Measurements from ENCODE around the gene RXRA.

The RXRA gene

GRCh38 chr9:134437403-134438194 is 111.3 kb downstream of the RXRA start:
- Histone ChIP-seq H3K27me3 (ENCODE audit: insufficient read depth, poor library complexity, severe bottlenecking) (no peaks in the 10 kb centered on the region), H3K4me3 (replicated peaks; ENCODE audit: insufficient read depth, low read length) (no peak overlapping the region), H3K27ac (replicated peaks) (no peak overlapping the region)
- TF ChIP-seq REST (IDR thresholded peaks at IDR 0.05; ENCODE audit: insufficient replicate concordance, low read depth): no peak
- TF ChIP-seq GABPA (IDR thresholded peaks at IDR 0.05; ENCODE audit: low read depth): no peak
- TF ChIP-seq SPI1 (IDR thresholded peaks at IDR 0.05; ENCODE audit: borderline replicate concordance, low read depth): no peak
- no peak for TF ChIP-seq POLR2AphosphoS5 (IDR thresholded peaks at IDR 0.05; ENCODE audit: low read depth)
- no peak for TF ChIP-seq CTCF (IDR thresholded peaks at IDR 0.05; ENCODE audit: insufficient read depth, low read length)
- no peak for DNase-seq (ENCODE audit: low read depth in 1 of 2, low spot score in 1 of 2)

GRCh38 chr9:134438195-134438788 is 112.0 kb downstream of the RXRA start:
- no peak for DNase-seq (ENCODE audit: low read depth in 1 of 2, low spot score in 1 of 2)
- no peak for TF ChIP-seq GABPA (IDR thresholded peaks at IDR 0.05; ENCODE audit: low read depth)
- TF ChIP-seq POLR2AphosphoS5 (IDR thresholded peaks at IDR 0.05; ENCODE audit: low read depth): no peak
- TF ChIP-seq REST (IDR thresholded peaks at IDR 0.05; ENCODE audit: insufficient replicate concordance, low read depth): no peak
- TF ChIP-seq CTCF (IDR thresholded peaks at IDR 0.05; ENCODE audit: insufficient read depth, low read length): no peak
- TF ChIP-seq SPI1 (IDR thresholded peaks at IDR 0.05; ENCODE audit: borderline replicate concordance, low read depth): no peak
- Histone ChIP-seq H3K4me3 (replicated peaks; ENCODE audit: insufficient read depth, low read length) (no peak overlapping the region), H3K27ac (replicated peaks) (no peak overlapping the region), H3K27me3 (ENCODE audit: insufficient read depth, poor library complexity, severe bottlenecking) (no peaks in the 10 kb centered on the region)

GRCh38 chr9:134439368-134439784 is 113.1 kb downstream of the RXRA start:
- H3K27me3 ChIP-seq (ENCODE audit: insufficient read depth, poor library complexity, severe bottlenecking): no peaks in the 10 kb centered on the region
- no peak for TF ChIP-seq CTCF (IDR thresholded peaks at IDR 0.05; ENCODE audit: insufficient read depth, low read length)
- TF ChIP-seq REST (IDR thresholded peaks at IDR 0.05; ENCODE audit: insufficient replicate concordance, low read depth): no peak
- TF ChIP-seq SPI1 (IDR thresholded peaks at IDR 0.05; ENCODE audit: borderline replicate concordance, low read depth): no peak
- peak; percentile 56 for TF ChIP-seq POLR2AphosphoS5 (IDR thresholded peaks at IDR 0.05; ENCODE audit: low read depth)
- TF ChIP-seq GABPA (IDR thresholded peaks at IDR 0.05; ENCODE audit: low read depth): no peak

More at GRCh38 chr9:134439368-134439784, 113.1 kb downstream of the RXRA start:
- H3K4me3 ChIP-seq (replicated peaks; ENCODE audit: insufficient read depth, low read length): no peak overlapping the region
- no peak for DNase-seq (ENCODE audit: low read depth in 1 of 2, low spot score in 1 of 2)
- no peak overlapping the region for H3K27ac ChIP-seq (replicated peaks)
